Astrocyte (in vitro differentiated cells and primary cell): ENCODE measurements around the gene UBTF. TPM values are rescaled to one million over a fixed set of nuclear protein-coding genes. Genes with fewer than 3 reads are reported as not detected.

ENCODE experiments used
- DNase-seq: peaks from one replicate; pipeline ENCODE4 v3.0.0-alpha.2; 2010; ENCODE audit warnings: low read depth
- FAIRE-seq: peaks from 2 replicates; lab custom pipeline; 2011; peaks lifted over from hg19 to GRCh38; lab: Jason Lieb, UNC
- H2AFZ ChIP-seq: 2 replicates; pipeline ENCODE4 v1.6.0; 2012; ENCODE audit warnings: low read depth, low read length, inconsistent platforms
- H3K27ac ChIP-seq: 2 replicates; pipeline ENCODE4 v1.5.1; 2011; ENCODE audit warnings: low read depth, low read length, inconsistent platforms
- H3K27me3 ChIP-seq: 2 replicates; pipeline ENCODE4 v1.6.0; 2011; ENCODE audit warnings: low read length, inconsistent platforms; ENCODE audit not compliant: insufficient read depth
- H3K36me3 ChIP-seq: 2 replicates; pipeline ENCODE4 v1.5.1; 2011; ENCODE audit warnings: low read length, inconsistent platforms; ENCODE audit not compliant: insufficient read depth
- H3K4me1 ChIP-seq: 2 replicates; pipeline ENCODE4 v1.5.1; 2011; ENCODE audit warnings: low read length, inconsistent platforms; ENCODE audit not compliant: insufficient read depth
- H3K4me2 ChIP-seq: 2 replicates; pipeline ENCODE4 v1.6.0; 2012; ENCODE audit warnings: low read length, inconsistent platforms
- H3K4me3 ChIP-seq: 2 replicates; pipeline ENCODE4 v1.5.1; 2011; ENCODE audit warnings: low read depth, mild to moderate bottlenecking, low read length, inconsistent platforms; ENCODE audit not compliant: insufficient read depth
- H3K79me2 ChIP-seq: 2 replicates; pipeline ENCODE4 v1.6.0; 2012; ENCODE audit warnings: mild to moderate bottlenecking, low read length, inconsistent platforms; ENCODE audit not compliant: insufficient read depth
- H3K9ac ChIP-seq: 2 replicates; pipeline ENCODE4 v1.6.0; 2012; ENCODE audit warnings: mild to moderate bottlenecking, low read length, inconsistent platforms
- H3K9me3 ChIP-seq: 2 replicates; pipeline ENCODE4 v1.5.1; 2012; ENCODE audit warnings: low read depth, mild to moderate bottlenecking, low read length, inconsistent platforms; ENCODE audit not compliant: insufficient read depth
- H4K20me1 ChIP-seq: 2 replicates; pipeline ENCODE4 v1.6.0; 2012; ENCODE audit warnings: low read length, inconsistent platforms; ENCODE audit not compliant: insufficient read depth
- H3K27ac Mint-ChIP-seq: one replicate; pipeline ENCODE4 v1.8.0; 2021; ENCODE audit warnings: mild to moderate bottlenecking, mixed read lengths; ENCODE audit not compliant: unreplicated experiment
- H3K27me3 Mint-ChIP-seq: one replicate; pipeline ENCODE4 v1.8.0; 2021; ENCODE audit warnings: low read depth, mixed read lengths; ENCODE audit not compliant: unreplicated experiment
- H3K36me3 Mint-ChIP-seq: one replicate; pipeline ENCODE4 v1.8.0; 2021; ENCODE audit warnings: low read depth, mixed read lengths; ENCODE audit not compliant: unreplicated experiment
- H3K4me1 Mint-ChIP-seq: one replicate; pipeline ENCODE4 v1.8.0; 2021; ENCODE audit warnings: low read depth, mixed read lengths; ENCODE audit not compliant: unreplicated experiment
- H3K4me3 Mint-ChIP-seq: one replicate; pipeline ENCODE4 v1.8.0; 2021; ENCODE audit warnings: mild to moderate bottlenecking, moderate library complexity, mixed read lengths; ENCODE audit not compliant: unreplicated experiment
- H3K9me3 Mint-ChIP-seq: one replicate; pipeline ENCODE4 v1.8.0; 2021; ENCODE audit warnings: mild to moderate bottlenecking, mixed read lengths; ENCODE audit not compliant: unreplicated experiment
- EZH2 ChIP-seq: IDR thresholded peaks from 2 replicates; pipeline ENCODE4 v1.6.1; 2012; ENCODE audit warnings: mild to moderate bottlenecking, low read length, inconsistent platforms; ENCODE audit not compliant: insufficient read depth
- total RNA-seq: library from RNA; stranded (reverse); gene quantifications from 2 replicates; pipeline ENCODE4 v1.2.1, GENCODE V29; 2021
- TF ChIP-seq, protein P1 (sequence below): IDR thresholded peaks from 2 replicates; pipeline ENCODE4 v1.5.1; 2011; ENCODE audit warnings: low read depth, mild to moderate bottlenecking, inconsistent platforms, low read length, moderate library complexity; ENCODE audit not compliant: insufficient read depth

UBTF gene
- total RNA-seq, 1 donor from 2014 or later = 48.0 TPM

DNA sequence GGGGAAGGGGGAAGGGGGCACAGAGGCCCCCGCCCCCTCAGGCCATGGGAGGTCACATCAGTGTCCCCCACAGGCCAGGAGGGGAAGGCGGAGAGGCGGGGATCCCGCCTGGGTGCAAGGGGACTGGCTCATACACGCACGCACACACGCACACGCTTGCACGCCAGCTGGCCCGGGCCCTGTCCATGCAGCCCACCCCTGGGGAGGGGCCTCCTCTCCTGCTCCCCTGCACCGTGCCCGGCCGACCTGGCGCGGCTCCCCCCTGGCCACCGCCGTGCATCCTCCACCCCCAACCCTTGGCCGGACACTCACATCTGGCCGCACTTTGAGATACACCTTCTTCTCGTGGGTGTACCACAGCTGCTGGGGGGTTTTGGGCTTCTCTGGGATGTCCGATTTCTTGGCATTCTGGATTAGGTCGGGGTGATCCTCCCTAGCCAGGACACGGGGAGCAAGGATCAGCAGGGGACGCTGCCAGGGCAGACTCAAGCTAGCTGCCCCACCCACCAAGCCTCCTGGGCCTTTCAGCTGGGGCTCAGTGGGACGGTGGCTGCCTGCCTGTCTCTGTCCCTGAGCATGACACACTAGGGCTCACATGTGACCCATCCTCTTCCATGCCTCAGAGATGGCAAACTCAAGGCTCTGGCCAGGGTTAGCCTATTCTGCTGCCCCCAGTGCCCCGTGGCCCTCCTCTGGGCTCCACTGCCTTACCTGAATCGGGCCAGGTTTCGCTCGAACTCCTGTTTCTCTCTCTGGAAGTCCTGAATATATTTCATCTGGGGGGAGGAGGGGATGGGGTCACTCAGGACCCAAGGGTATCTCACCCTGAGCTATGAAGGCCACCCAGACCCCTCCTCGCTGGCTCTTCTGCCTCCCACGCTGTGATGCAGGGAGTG, 6.7 kb downstream of the UBTF start:
- H3K36me3 Mint-ChIP-seq = peaks cover 34% of the 10 kb centered on the region
- TF ChIP-seq, protein P1, sequence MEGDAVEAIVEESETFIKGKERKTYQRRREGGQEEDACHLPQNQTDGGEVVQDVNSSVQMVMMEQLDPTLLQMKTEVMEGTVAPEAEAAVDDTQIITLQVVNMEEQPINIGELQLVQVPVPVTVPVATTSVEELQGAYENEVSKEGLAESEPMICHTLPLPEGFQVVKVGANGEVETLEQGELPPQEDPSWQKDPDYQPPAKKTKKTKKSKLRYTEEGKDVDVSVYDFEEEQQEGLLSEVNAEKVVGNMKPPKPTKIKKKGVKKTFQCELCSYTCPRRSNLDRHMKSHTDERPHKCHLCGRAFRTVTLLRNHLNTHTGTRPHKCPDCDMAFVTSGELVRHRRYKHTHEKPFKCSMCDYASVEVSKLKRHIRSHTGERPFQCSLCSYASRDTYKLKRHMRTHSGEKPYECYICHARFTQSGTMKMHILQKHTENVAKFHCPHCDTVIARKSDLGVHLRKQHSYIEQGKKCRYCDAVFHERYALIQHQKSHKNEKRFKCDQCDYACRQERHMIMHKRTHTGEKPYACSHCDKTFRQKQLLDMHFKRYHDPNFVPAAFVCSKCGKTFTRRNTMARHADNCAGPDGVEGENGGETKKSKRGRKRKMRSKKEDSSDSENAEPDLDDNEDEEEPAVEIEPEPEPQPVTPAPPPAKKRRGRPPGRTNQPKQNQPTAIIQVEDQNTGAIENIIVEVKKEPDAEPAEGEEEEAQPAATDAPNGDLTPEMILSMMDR = no peak
- no peak for TF ChIP-seq EZH2
- H3K4me3 Mint-ChIP-seq = no peak overlapping the region

DNA sequence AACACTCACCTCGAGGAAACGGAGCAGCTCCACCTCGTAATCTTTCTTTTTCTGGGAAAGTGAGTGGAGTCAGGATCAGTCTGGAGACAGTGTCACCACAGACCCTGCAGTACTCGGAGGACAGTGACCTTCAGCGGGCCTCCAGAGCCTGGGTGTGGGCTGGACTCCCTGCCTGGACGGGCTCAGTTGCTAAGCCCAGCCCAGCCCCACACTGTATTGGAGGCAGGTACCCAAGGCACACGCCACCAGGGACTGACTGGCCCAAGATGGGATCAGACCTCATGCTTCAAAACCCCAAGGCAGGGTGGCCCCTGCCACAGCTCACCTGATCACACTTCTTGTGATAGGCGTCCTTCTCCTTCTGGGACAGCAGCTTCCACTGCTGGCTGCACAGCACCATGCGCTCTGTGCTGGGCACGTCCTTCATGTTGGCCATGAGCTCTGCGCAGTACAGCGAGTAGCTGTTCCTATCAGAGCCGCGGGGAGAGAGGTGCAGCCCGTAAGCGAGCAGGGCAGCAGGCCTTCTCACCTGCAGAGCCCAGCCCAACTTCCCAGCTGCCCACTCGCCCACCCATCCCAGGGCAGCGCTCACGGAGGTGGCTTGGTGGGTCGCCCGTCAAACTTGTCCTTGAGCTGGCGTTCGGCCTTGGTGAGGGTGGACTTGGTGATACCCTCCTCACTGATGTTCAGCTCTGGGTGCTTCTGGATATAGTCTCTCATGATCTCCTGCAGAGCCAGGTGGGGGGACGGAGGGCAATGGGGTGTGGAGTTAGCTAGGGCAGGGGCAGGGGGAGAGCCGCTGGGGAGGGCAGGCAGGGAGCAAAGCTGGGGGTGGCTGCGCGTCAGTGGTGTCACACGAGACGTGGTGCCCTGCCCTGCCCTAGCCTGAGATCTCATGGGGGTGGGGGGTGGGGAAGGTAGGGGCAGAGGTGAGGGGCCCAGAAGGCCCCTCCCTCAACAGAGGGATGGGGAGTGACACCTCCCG, 7.9 kb downstream of the UBTF start:
- DNase-seq (no peak), FAIRE-seq (no peak)
- H3K36me3 ChIP-seq = peaks cover 37% of the 10 kb centered on the region
- Mint-ChIP-seq H3K36me3 (peaks cover 31% of the 10 kb centered on the region), H3K4me3 (no peak overlapping the region), H3K27ac (no peak overlapping the region), H3K9me3 (no peaks in the 10 kb centered on the region), H3K27me3 (no peaks in the 10 kb centered on the region), H3K4me1 (peaks cover under 1% of the 10 kb centered on the region)
- peaks cover 18% of the 10 kb centered on the region for H3K4me1 ChIP-seq
- no peak overlapping the region for H2AFZ ChIP-seq
- no peak for TF ChIP-seq EZH2
- TF ChIP-seq, protein P1 = no peak
- no peaks in the 10 kb centered on the region for H3K27me3 ChIP-seq
- no peak overlapping the region for H3K4me2 ChIP-seq
- H4K20me1 ChIP-seq = peaks cover 69% of the 10 kb centered on the region
- H3K79me2 ChIP-seq = peaks cover 26% of the 10 kb centered on the region
- H3K27ac ChIP-seq = no peak overlapping the region
- H3K4me3 ChIP-seq = no peak overlapping the region
- H3K9ac ChIP-seq = no peak overlapping the region
- no peaks in the 10 kb centered on the region for H3K9me3 ChIP-seq

More for the DNA sequence above, 6.7 kb downstream of the UBTF start:
- Histone ChIP-seq H3K4me1 (peaks cover 25% of the 10 kb centered on the region), H2AFZ (no peak overlapping the region), H3K4me2 (no peak overlapping the region), H3K4me3 (no peak overlapping the region), H3K27ac (no peak overlapping the region), H3K27me3 (no peaks in the 10 kb centered on the region), H3K9ac (no peak overlapping the region), H4K20me1 (peaks cover 75% of the 10 kb centered on the region), H3K36me3 (peaks cover 42% of the 10 kb centered on the region), H3K79me2 (peaks cover 38% of the 10 kb centered on the region), H3K9me3 (no peaks in the 10 kb centered on the region)
- FAIRE-seq = no peak
- no peaks in the 10 kb centered on the region for H3K27me3 Mint-ChIP-seq
- peaks cover 7% of the 10 kb centered on the region for H3K4me1 Mint-ChIP-seq
- DNase-seq = no peak
- H3K27ac Mint-ChIP-seq = no peak overlapping the region
- no peaks in the 10 kb centered on the region for H3K9me3 Mint-ChIP-seq
